C1 segment of cervical spinal cord (tissue), 14 donors: ENCODE data around the gene FOXL3.

Source experiments
- DNase-seq, 14 donors: peaks; one replicate each; lab custom pipeline; 2025; lab: John Stamatoyannopoulos, UW

The FOXL3 gene

DNA sequence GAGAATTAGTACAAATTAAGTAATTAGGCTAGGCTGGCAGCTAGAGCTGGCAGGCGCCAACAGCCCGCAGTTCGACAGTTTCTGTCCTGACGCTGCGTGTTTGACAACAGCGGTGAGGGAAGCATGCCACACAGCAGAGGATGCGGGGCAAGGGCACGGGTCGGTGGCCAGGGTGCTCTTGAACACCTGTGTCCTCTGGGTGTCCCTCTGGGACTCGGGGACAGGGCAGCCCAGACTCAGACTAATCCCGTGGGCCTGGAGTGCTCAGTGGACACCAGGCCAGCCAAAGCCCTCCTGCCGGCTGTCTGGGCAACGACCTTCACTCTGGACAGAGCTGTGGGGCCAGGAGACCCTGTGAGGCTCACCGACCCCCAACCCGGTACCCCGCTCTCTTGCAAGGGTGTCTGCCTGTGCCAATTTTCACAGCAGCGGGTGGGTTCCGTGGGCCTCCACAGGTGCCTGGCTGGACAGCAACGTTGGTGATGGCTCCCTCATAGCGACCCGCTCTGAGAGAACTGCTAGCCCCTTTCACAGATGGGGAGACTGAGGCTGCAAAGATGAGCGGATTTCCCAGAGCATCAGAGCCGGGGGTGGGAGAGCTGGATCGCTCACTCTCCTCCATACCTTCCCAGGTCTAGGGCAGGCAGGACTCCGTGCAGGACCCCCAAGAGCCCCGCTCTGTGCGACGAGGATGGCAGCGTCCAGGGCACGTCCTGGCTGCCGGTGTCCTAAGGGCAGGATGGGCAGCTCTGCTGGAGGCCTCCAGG lies 48.5 kb downstream of the FOXL3 start:
- DNase-seq, result no peak

DNA sequence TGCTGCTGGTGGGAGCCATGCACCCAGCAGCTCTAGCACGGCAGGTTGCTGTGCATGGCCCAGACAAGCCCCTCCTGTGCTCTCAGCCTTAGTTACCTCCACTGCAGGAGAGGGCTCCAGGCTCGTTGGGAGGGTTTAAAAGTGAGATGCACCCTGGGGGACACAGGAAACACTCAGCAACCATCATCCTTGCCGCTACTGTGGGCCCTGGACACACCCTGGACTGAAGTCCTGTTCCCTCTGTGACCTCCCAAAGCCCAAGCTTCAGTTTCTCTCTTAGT lies 49.0 kb downstream of the FOXL3 start:
- DNase-seq, result no peak

DNA sequence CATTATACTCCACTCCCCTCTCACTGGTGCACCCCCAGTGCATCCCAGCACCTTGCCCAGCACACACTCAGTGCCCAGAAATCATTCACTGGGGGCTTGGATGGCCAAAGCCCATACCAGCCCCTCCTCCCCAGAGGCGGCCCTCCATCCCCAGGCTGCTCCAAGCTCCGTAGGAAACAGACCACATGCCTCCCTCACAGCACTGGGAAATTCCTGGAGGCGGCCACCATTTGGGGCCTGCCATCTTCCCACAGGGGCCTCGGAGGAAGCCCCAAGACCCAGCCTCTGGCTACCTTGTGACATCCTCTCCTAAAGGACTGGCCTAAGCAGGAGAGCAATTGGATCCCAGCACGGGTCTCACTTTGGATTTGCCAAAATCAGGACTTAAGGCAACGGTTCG lies 49.7 kb downstream of the FOXL3 start:
- no peak for DNase-seq

GRCh38 chr7:340200-340937 lies 50.4 kb downstream of the FOXL3 start:
- no peak for DNase-seq
